Glutamatergic neuron (in vitro differentiated cells): ENCODE measurements around the gene SLIT1. TPM values are rescaled to one million over a fixed set of nuclear protein-coding genes. Genes with fewer than 3 reads are reported as not detected.

Experiments used
- DNase-seq: peaks from one replicate; pipeline ENCODE4 v3.0.0; 2022
- H3K27ac Mint-ChIP-seq: one replicate; pipeline ENCODE4 v1.8.0; 2020; ENCODE audit warnings: mild to moderate bottlenecking, mixed read lengths, inconsistent platforms; ENCODE audit not compliant: unreplicated experiment
- H3K27me3 Mint-ChIP-seq: one replicate; pipeline ENCODE4 v1.8.0; 2020; ENCODE audit warnings: mild to moderate bottlenecking, moderate library complexity, mixed read lengths, inconsistent platforms; ENCODE audit not compliant: unreplicated experiment
- H3K36me3 Mint-ChIP-seq: one replicate; pipeline ENCODE4 v1.8.0; 2020; ENCODE audit warnings: mild to moderate bottlenecking, mixed read lengths, inconsistent platforms; ENCODE audit not compliant: unreplicated experiment
- H3K4me1 Mint-ChIP-seq: one replicate; pipeline ENCODE4 v1.8.0; 2020; ENCODE audit warnings: mild to moderate bottlenecking, low read depth, mixed read lengths, inconsistent platforms; ENCODE audit not compliant: unreplicated experiment
- H3K4me3 Mint-ChIP-seq: one replicate; pipeline ENCODE4 v1.8.0; 2020; ENCODE audit warnings: mild to moderate bottlenecking, mixed read lengths, inconsistent platforms; ENCODE audit not compliant: unreplicated experiment
- H3K9me3 Mint-ChIP-seq: one replicate; pipeline ENCODE4 v1.8.0; 2020; ENCODE audit warnings: mild to moderate bottlenecking, moderate library complexity, mixed read lengths, inconsistent platforms; ENCODE audit not compliant: unreplicated experiment
- CTCF ChIP-seq: fragments of 200-600 bp; sonication (generic); IDR thresholded peaks from one replicate; pipeline ENCODE4 v1.5.0; 2021; ENCODE audit not compliant: partially characterized antibody, unreplicated experiment
- total RNA-seq: library from RNA; stranded (reverse); fragmentation: NEBNext Ultra II Directional; extraction: Animal tissue kit (Norgen Biotek cat#: 25700); gene quantifications from one replicate; pipeline ENCODE4 v1.2.1, GENCODE V29; 2021; ENCODE audit not compliant: unreplicated experiment

The SLIT1 gene
- total RNA-seq, 1 donor from 2014 or later: 11.3 TPM

- TF ChIP-seq CTCF: peak; percentile 33
- H3K4me1 Mint-ChIP-seq: no peaks in the 10 kb centered on the region
- no peak overlapping the region for H3K27ac Mint-ChIP-seq
- no peaks in the 10 kb centered on the region for H3K36me3 Mint-ChIP-seq
- H3K27me3 Mint-ChIP-seq: peaks cover 4% of the 10 kb centered on the region
- no peaks in the 10 kb centered on the region for H3K9me3 Mint-ChIP-seq
- no peak overlapping the region for H3K4me3 Mint-ChIP-seq
- peak; percentile 45 for DNase-seq
These were observed 185.1 kb downstream of the SLIT1 start for GRCh38 chr10:97000487-97001182.

- TF ChIP-seq CTCF: no peak
- H3K9me3 Mint-ChIP-seq: no peaks in the 10 kb centered on the region
- no peak for DNase-seq
- peaks cover 3% of the 10 kb centered on the region for H3K27me3 Mint-ChIP-seq
- no peak overlapping the region for H3K4me3 Mint-ChIP-seq
- no peaks in the 10 kb centered on the region for H3K36me3 Mint-ChIP-seq
- no peaks in the 10 kb centered on the region for H3K4me1 Mint-ChIP-seq
- H3K27ac Mint-ChIP-seq: no peak overlapping the region
These were observed 185.8 kb downstream of the SLIT1 start for GRCh38 chr10:96999987-97000386.

DNA sequence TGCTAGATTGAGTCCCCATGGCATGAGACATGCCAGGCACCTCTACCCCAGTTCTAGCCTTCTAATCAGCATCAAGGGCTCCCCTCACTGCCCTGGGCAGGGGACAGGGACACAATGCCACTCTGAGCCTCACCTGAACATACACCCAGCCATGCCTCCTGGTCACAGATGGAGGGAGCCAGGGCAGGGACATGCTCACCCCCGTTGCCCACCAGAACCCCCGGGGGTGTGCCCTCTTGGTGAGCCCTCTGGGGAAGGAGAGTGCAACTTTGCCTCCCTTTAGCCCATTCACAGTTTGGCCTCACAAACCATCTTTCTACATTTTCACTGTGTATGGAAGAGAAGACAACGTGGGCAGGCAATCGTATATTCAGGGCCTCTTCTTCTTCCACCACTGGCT, 186.4 kb downstream of the SLIT1 start:
- no peaks in the 10 kb centered on the region for H3K36me3 Mint-ChIP-seq
- H3K27me3 Mint-ChIP-seq: peaks cover 3% of the 10 kb centered on the region
- DNase-seq: no peak
- no peaks in the 10 kb centered on the region for H3K4me1 Mint-ChIP-seq
- no peak overlapping the region for H3K4me3 Mint-ChIP-seq
- H3K9me3 Mint-ChIP-seq: no peaks in the 10 kb centered on the region
- TF ChIP-seq CTCF: no peak
- H3K27ac Mint-ChIP-seq: no peak overlapping the region

- H3K27me3 Mint-ChIP-seq: peaks cover 3% of the 10 kb centered on the region
- no peaks in the 10 kb centered on the region for H3K36me3 Mint-ChIP-seq
- no peak for TF ChIP-seq CTCF
- DNase-seq: no peak
- no peak overlapping the region for H3K4me3 Mint-ChIP-seq
- H3K4me1 Mint-ChIP-seq: no peaks in the 10 kb centered on the region
- H3K9me3 Mint-ChIP-seq: no peaks in the 10 kb centered on the region
- H3K27ac Mint-ChIP-seq: no peak overlapping the region
These were observed 187.3 kb downstream of the SLIT1 start for GRCh38 chr10:96998329-96998888.

DNA sequence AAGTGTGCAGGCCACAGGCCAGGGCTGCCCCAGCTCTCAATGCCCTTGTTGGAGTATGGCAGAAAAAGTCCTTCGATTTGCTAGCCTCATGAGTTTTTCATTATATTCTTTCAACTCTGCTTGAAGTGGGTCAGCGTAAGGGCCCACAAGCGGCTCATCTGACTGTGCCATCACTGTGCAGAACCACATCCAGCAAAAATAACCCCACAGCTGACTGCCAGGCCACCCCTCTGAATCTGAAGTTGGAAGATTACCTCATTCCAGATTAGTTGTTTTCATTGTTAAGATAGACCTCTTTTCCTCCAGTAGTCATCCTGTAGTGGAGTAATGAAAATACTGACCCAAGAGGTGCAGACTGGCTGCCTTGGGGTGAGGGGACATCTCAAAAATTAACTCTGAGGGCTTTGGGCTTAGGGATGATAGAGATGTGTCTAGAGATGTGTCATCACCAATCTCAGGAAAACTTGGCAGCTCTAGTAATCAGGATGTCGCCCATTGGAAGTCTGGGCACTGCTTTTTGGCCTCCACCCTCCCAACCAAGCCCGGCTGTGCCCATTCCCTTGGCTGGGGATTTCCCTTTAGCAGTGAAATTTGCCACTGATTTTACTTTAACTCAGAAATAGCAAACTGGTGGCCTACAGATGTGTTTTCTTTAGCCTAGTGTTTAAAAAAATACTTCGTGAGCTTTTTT, 189.3 kb downstream of the SLIT1 start:
- Mint-ChIP-seq H3K36me3 (no peaks in the 10 kb centered on the region), H3K9me3 (peaks cover 2% of the 10 kb centered on the region), H3K27ac (no peak overlapping the region), H3K4me3 (no peak overlapping the region), H3K27me3 (peaks cover 1% of the 10 kb centered on the region), H3K4me1 (no peaks in the 10 kb centered on the region)
- no peak for DNase-seq
- no peak for TF ChIP-seq CTCF
